ENCODE results near the gene TTC21B.
"Not testable (repeated sequence)": the region's sequence is repeated elsewhere in the genome, so short reads cannot be mapped to it uniquely, and the experiment has no call there.

The TTC21B gene

GRCh38 chr2:165864296-165864695 lies 89.3 kb downstream of the TTC21B start:
- Histone ChIP-seq H3K27me3 (ENCODE audit: insufficient read depth, low read length) (no peaks in the 10 kb centered on the region), H3K36me3 (ENCODE audit: insufficient read depth, low read length) (no peaks in the 10 kb centered on the region), H3K4me2 (ENCODE audit: low read length) (no peak overlapping the region), H3K4me3 (ENCODE audit: low read depth, low read length, poor library complexity, severe bottlenecking) (no peak overlapping the region), H3F3A (ENCODE audit: insufficient read depth, low read length) (no peaks in the 10 kb centered on the region), H2AFZ (ENCODE audit: low read length) (no peak overlapping the region), H3K9me2 (ENCODE audit: low read depth, low read length) (no peaks in the 10 kb centered on the region), H3K27ac (ENCODE audit: low read depth, low read length, poor library complexity, severe bottlenecking) (no peak overlapping the region), H4K20me1 (ENCODE audit: insufficient read depth, low read length) (no peaks in the 10 kb centered on the region), H3K9ac (ENCODE audit: low read length) (no peak overlapping the region), H3K79me2 (ENCODE audit: insufficient read depth, low read length) (no peaks in the 10 kb centered on the region), H3K4me1 (ENCODE audit: insufficient read depth, low read length, severe bottlenecking) (no peaks in the 10 kb centered on the region), H3K9me3 (ENCODE audit: low read length) (no peaks in the 10 kb centered on the region)
- TF ChIP-seq CTCF (IDR thresholded peaks at IDR 0.05; ENCODE audit: low read length) (no peak), EZH2 (IDR thresholded peaks at IDR 0.05; ENCODE audit: borderline replicate concordance, low read length) (no peak)

- H3K27me3 ChIP-seq (ENCODE audit: insufficient read depth, low read length), result no peaks in the 10 kb centered on the region
- H3K9me3 ChIP-seq (ENCODE audit: low read length), result no peaks in the 10 kb centered on the region
- TF ChIP-seq CTCF (IDR thresholded peaks at IDR 0.05; ENCODE audit: low read length), result no peak
- TF ChIP-seq EZH2 (IDR thresholded peaks at IDR 0.05; ENCODE audit: borderline replicate concordance, low read length), result no peak
- no peak overlapping the region for H3K4me3 ChIP-seq (ENCODE audit: low read depth, low read length, poor library complexity, severe bottlenecking)
- H3K9ac ChIP-seq (ENCODE audit: low read length), result no peak overlapping the region
- no peaks in the 10 kb centered on the region for H3K79me2 ChIP-seq (ENCODE audit: insufficient read depth, low read length)
- no peaks in the 10 kb centered on the region for H4K20me1 ChIP-seq (ENCODE audit: insufficient read depth, low read length)
- H3K9me2 ChIP-seq (ENCODE audit: low read depth, low read length), result no peaks in the 10 kb centered on the region
- H3K4me2 ChIP-seq (ENCODE audit: low read length), result no peak overlapping the region
- no peak overlapping the region for H3K27ac ChIP-seq (ENCODE audit: low read depth, low read length, poor library complexity, severe bottlenecking)
- H3F3A ChIP-seq (ENCODE audit: insufficient read depth, low read length), result no peaks in the 10 kb centered on the region
- no peaks in the 10 kb centered on the region for H3K4me1 ChIP-seq (ENCODE audit: insufficient read depth, low read length, severe bottlenecking)
- H3K36me3 ChIP-seq (ENCODE audit: insufficient read depth, low read length), result no peaks in the 10 kb centered on the region
- H2AFZ ChIP-seq (ENCODE audit: low read length), result no peak overlapping the region
Observed at GRCh38 chr2:165863810-165864261, 89.7 kb downstream of the TTC21B start.

GRCh38 chr2:165861083-165861482 lies 92.5 kb downstream of the TTC21B start:
- not testable (repeated sequence) for H3K4me3 ChIP-seq (ENCODE audit: low read depth, low read length, poor library complexity, severe bottlenecking); H3K9me2 ChIP-seq (ENCODE audit: low read depth, low read length); H2AFZ ChIP-seq (ENCODE audit: low read length); H3K79me2 ChIP-seq (ENCODE audit: insufficient read depth, low read length); H3F3A ChIP-seq (ENCODE audit: insufficient read depth, low read length); H3K27ac ChIP-seq (ENCODE audit: low read depth, low read length, poor library complexity, severe bottlenecking); H4K20me1 ChIP-seq (ENCODE audit: insufficient read depth, low read length); H3K4me2 ChIP-seq (ENCODE audit: low read length); H3K9me3 ChIP-seq (ENCODE audit: low read length); H3K4me1 ChIP-seq (ENCODE audit: insufficient read depth, low read length, severe bottlenecking); H3K27me3 ChIP-seq (ENCODE audit: insufficient read depth, low read length); H3K9ac ChIP-seq (ENCODE audit: low read length); H3K36me3 ChIP-seq (ENCODE audit: insufficient read depth, low read length)

- not testable (repeated sequence) for H2AFZ ChIP-seq (ENCODE audit: low read length); H3F3A ChIP-seq (ENCODE audit: insufficient read depth, low read length); H3K9me2 ChIP-seq (ENCODE audit: low read depth, low read length); H3K79me2 ChIP-seq (ENCODE audit: insufficient read depth, low read length); H3K4me2 ChIP-seq (ENCODE audit: low read length); H3K9ac ChIP-seq (ENCODE audit: low read length); H3K36me3 ChIP-seq (ENCODE audit: insufficient read depth, low read length); H3K27ac ChIP-seq (ENCODE audit: low read depth, low read length, poor library complexity, severe bottlenecking); H3K27me3 ChIP-seq (ENCODE audit: insufficient read depth, low read length); H4K20me1 ChIP-seq (ENCODE audit: insufficient read depth, low read length); H3K4me1 ChIP-seq (ENCODE audit: insufficient read depth, low read length, severe bottlenecking); H3K9me3 ChIP-seq (ENCODE audit: low read length); H3K4me3 ChIP-seq (ENCODE audit: low read depth, low read length, poor library complexity, severe bottlenecking)
Observed at GRCh38 chr2:165859723-165860122, 93.9 kb downstream of the TTC21B start.
